Measurements from ENCODE around the gene IGFALS.

IGFALS gene

DNA sequence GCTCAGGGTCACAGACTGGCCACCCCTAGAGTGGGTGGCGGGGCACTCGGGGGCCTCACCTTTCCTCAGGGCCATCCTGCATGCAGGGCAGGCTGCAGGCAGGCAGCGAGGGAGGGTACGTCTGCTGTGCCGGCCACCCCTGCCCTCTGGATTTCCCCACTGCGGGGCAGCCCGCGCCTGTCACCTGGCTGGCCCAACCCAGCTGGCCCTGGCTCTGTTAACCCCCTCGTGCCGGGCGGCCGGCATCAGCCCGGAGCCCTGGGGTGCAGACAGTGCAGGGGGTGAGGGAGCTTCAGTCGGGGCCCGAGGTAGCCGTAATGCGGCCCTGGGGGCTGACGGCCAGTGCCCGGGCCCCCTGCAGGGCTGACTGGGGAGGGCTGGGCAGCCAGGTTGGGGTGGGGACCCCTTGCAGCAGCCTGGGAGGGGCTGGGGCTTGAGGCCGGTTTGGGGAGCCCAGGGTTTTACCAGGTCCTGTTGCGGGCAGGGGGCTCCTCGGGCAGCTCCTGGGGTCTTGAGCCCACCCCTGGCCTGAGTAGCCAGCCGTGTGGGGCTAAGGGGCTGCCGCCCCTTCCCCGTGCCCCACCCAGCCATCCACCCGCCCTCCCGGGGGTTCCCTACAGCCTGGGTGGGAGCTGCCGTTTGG is at the start of gene IGFALS:
IGFALS (minus strand) TSS at position 128 of the 643 bp plus-strand sequence; CDS start at position 75, 53 bp downstream.
- no peak for DNase-seq (ENCODE audit: low read depth in 4 of 4, low spot score in 1 of 4)

DNA sequence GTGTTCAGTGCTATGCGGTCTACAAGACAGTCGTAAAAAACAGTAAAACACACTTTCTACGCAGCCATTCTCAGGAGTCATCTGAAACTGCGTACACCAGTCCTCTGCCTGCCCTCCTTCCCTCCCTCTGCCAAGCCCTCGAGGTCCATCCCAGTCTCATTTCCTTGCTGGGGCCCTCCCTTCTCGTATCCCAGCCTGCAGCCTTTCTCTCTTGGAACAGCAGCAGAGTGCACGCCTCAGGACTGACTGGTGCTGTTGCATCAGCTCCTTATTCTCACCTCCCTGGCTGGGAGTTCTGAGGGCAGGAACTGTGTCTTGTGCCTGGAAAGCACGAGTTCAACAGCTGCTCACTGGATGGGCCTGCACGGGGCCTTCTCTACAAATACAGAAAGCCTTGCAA is 46.0 kb upstream of the IGFALS start:
- DNase-seq (ENCODE audit: low read depth in 4 of 4, low spot score in 1 of 4): no peak

DNA sequence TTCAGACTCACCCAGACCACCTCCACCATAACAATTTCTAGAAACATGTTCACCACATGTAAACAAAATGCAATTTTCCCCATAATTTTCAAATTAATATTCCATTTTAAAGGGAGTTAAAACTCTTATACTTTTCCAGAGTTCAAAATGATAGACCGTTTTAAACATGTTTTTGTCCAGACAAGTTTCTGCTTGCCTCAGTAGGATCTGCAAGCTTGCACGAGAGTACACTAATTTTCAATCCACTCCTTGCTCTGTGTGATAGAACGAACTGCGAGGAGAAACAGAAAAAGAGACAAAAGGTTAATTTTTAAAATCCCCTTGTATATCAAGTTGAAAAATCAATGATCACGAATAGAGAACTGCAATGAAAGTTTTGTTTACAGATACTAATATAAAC is 40.6 kb upstream of the IGFALS start:
- no peak for DNase-seq (ENCODE audit: low read depth in 4 of 4, low spot score in 1 of 4)

DNA sequence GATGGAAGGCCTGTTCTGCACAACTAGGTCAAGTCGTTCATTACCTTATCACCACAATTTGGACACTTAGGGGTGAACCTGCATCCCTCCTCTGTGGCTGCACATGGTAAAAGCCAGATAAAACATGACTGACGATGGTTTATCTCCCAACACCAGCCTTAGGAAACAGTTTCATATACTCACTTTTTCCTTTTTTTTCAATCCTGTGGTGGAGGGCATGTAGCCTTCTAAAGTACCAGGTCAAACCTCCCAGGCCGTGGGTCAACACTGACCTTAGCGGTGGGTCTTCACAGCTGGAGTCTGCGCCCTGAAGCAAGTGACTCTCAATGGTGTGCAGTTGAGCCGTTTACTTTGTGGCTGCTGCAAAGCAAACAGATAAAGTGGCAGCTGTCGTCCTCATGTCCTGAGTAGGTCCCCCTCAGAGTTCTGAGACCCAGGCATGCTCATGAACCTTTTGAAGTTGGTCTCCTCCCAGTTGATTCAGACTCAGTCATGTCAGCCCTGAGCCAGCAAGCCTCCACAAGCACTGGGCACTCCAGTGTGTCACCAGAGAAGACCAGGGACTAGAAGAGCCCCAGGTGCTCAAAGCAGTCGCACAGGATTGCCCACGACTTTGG is 39.4 kb upstream of the IGFALS start:
- DNase-seq (ENCODE audit: low read depth in 4 of 4, low spot score in 1 of 4): no peak

DNA sequence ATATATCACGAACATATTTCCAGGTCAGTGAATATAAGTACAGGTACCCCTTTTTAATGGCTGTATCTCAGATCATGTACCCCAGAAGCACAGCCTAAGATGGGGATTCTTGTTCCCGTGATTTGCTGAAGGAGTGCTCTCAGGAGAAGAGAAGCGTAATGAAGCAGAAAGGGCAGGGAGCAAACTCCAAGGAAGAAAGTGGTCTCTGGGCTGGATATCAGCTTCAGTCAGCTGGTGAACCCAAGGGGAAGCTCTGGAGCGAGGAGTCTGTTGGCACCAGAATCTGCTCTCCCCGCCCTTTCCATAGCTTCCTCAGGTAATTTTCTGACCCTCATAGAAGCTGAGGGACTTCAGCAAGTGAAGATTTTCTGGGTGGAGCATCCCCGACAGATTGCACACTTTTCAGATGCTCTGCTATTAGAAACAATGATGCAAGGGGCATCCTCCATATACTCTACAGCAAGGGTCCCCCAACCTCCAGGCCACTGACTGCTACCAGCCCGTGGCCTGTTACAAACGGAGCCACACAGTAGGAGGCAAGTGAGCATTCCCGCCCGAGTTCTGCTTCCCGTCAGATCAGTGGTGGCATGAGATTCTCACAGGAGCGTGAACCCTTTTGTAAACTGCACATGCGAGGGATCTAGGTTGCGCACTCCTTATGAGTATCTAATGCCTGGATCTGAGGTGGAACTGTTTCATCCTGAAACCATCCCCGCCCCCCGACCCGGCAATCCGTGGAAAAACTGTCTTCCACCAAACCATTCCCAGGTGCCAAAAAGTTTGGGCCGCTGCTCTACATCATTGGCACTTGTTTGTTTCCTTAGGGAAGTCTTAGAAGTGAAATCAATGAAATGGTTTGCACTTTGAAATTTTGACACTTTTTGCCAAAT is 37.9 kb upstream of the IGFALS start:
- DNase-seq (ENCODE audit: low read depth in 4 of 4, low spot score in 1 of 4): no peak

DNA sequence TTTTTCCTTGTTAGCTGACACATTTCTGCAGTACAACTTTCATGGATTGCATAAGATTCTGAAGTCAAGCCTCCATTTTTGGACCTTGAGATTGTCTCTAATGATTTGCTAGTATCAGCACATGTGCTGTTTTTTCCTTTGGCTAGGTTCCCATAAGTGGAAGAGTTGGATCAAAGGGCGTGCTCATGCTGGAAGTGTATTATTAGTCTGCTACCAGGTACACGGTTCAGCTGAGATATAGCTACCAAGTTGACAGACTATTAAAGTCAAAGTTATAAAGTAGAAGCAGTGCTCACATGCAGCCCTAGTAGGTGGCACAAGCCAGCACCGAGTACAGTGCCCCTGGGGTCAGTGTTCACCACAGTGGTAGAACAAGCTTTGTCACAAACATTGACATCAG is 36.7 kb upstream of the IGFALS start:
- no peak for DNase-seq (ENCODE audit: low read depth in 4 of 4, low spot score in 1 of 4)

DNA sequence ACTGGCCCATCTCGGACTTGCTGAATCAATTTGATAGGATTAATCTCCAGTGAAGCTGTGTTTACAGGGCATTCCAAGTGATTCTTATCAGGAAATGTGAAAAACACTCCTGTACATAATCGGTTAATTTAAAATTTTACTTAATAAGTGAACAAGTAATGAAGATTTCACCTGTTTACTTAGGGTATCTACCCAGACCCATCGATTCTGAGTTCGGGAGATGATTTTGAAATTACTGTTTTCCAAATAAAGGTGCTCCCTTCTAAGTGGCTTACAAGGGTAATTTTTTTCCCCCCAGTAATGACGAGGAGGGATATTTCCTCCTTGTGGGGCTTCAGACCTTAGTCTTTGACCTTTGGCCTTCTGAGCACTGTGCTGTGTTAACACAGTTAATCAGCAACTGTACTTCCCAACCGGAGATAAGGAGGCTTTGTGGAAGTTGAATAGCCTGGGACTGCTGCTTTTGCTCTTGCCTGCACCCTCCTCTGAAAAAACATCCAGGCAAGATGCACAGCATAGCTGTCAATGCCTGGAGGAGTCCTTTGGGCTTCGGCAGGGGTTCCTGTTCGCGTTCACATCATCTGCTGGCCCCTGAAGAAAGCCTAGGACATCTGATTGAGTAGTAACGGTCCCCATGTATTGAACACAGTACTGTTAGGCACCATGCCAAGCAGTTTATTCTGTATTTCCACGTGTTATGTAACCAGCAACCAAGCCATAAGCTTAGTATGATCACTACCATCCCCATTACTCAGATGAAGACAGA is 35.3 kb upstream of the IGFALS start:
- DNase-seq (ENCODE audit: low read depth in 4 of 4, low spot score in 1 of 4): no peak

DNA sequence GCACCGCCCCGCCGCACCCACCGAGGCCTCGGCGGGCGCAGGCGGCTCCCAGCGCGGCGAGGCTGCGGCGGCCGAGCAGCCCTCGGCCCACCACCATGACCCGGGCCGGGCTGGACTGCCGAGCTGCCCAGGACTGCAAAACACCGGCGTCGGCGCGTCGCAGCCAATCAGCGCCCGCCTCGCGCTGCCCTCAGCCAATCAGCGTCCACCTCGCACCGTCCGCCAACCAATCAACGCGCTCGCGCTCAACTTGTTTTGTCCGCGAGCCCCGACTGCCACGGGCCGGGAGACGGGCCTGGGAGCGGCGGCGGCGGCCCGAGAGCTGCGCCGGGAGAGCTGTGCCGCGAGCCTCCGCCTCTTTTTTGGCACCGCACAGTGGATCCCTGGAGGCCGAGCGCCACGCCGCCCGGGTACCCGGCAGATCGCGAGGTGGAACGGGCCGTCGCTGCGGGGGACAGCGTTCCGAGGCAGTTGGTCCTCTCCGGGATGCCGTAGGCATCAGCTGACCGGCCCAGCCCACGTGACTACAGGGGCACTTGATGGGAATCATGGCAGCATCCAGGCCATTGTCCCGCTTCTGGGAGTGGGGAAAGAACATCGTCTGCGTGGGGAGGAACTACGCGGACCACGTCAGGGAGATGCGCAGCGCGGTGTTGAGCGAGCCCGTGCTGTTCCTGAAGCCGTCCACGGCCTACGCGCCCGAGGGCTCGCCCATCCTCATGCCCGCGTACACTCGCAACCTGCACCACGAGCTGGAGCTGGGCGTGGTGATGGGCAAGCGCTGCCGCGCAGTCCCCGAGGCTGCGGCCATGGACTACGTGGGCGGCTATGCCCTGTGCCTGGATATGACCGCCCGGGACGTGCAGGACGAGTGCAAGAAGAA is 33.4 kb upstream of the IGFALS start, which contains the start of the genes FAHD1 and HAGH:
FAHD1 (plus strand) TSS at position 516 of the 883 bp plus-strand sequence; CDS start at position 549, 33 bp downstream.
HAGH (minus strand) TSS at position 135 of the 883 bp plus-strand sequence; CDS start at position 97, 38 bp downstream.
- peak; percentile 71 to 88 (median 80) for DNase-seq (ENCODE audit: low read depth in 4 of 4, low spot score in 1 of 4)

DNA sequence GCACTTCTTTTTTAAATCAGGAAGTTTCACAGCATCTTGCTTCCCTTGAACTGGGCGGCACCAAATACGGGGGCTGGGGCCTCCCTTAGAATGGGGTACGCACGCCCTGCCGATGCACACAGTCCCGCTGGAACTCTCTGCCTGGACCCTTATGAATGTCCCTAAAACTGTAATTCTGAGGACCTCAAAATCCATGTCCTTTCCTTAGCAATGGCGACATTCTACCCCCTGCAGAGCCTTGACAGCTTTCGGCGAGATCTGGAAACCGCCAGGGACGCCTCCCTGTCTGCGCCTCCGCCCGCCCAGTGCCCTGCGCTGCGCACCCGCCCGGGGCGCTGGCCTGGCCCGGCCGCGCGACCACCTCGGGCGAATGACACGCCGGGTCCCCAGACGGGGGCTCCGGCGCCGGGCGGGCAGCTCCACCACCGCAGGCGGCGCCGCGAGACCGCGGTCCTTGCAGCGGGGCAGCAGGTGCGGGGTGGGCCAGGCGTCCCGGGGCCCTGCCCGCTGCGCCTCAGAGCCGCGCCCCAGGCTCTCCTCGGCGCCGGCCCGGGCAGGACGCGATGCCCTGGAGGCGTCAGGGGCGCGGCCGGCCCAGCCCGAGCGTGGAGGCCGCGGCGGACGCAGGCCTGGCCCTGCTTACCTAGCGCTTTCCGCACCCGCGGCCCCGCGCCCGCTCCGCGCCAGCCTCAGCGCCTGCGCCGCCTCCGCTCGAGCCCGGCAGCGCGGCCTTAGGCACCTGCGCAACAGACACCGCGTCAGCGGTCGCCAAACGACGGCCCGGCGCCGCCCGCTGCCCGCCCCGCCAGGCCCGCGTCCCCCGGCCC is 32.6 kb upstream of the IGFALS start:
- peak; percentile 11 to 59 (median 47) for DNase-seq (ENCODE audit: low read depth in 4 of 4, low spot score in 1 of 4)

DNA sequence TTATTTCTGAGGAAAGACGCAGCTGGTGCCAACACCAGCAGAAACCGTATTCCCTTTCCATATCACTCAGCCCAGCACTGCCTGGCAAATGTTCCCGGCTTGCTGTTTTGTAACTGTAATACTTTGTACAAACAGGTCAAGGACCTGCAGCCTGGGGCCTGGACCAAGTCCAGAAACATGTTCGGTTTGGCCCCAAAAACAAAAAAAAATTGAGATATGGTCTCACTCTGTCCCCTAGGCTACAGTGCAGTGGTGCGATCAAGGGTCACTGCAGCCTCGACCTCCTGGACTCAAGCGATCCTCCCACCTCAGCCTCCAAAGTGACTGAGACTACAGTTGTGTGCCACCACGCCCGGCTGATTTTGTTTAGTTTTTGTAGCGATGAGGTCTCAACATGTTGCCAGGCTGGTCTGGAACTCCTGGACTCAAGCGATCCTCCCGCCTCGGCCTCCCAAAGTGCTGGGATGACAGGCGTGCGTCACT is 31.9 kb upstream of the IGFALS start:
- DNase-seq (ENCODE audit: low read depth in 4 of 4, low spot score in 1 of 4): no peak

DNA sequence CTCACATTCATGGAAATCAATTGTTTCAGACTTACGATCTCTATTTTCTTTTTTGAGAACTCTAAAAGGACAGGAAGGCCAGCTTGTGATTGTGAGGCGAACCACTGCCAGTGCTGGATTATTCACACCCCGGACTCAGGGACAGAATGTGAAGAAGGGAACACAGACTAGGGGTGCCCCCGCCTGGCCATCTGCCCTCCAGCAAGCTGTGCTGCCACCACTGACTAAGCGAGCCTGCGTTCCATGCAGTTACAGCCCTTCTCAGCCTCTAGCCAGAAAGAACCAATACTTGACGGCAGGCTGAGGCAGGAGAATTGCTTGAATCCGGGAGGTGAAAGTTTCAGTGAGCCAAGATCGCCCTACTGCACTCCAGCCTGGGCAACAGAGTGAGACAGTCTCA is 30.3 kb upstream of the IGFALS start:
- DNase-seq (ENCODE audit: low read depth in 4 of 4, low spot score in 1 of 4): no peak

DNA sequence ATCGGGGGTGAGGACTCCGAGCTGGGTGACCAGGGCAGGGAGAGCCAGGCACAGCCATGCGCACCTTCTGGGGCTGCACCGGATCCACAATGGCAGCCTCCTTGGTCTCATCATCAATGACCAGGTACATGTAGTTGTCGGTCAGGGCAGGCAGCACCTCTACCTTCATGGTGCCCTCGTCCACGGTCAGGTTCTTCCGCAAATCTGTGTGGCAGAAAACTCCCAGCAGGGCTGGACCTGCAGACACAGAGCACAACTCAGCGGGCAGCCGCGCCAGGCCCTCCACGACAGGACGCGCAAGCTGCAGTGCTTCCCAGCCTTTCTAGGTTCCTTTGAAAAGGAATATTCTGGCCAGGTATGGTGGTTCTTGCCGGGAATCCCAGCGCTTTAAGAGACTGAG is 29.3 kb upstream of the IGFALS start:
- no peak for DNase-seq (ENCODE audit: low read depth in 4 of 4, low spot score in 1 of 4)

DNA sequence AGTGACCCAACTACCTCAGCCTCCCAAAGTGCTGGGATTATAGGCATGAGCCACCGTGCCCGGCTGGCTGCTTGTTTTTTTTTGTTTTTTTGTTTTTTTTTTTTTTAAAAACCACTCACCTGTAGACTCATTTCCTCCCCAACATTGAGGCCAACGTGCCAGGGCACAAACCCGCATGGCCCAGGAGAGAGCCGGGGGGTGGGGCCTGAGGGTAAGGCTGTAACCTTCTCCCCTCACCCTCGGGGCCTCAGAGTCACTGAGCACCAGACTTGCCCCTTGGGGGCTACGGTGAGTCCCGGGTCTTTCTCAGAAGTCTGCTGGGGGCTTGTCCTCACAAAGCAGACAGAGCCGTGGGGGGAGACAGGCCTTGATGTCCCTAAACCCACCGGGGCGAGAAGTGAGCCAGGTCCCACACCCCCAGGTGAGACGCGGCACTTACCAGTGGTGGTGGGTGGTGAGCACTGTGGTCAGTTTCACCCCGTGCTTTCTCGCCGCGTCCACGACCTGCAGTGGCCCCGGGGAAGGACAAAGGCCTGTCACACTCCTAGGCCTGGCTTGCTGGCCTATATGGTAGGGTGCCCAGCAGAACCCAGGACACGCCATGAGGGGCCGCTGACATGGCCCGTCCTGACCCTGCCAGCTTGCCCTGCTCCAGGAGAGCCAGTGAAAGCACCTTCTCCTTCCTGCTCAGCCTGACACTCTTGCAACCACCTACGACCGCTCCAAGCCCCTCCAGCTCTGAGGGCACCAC is 28.5 kb upstream of the IGFALS start:
- DNase-seq (ENCODE audit: low read depth in 4 of 4, low spot score in 1 of 4): no peak

DNA sequence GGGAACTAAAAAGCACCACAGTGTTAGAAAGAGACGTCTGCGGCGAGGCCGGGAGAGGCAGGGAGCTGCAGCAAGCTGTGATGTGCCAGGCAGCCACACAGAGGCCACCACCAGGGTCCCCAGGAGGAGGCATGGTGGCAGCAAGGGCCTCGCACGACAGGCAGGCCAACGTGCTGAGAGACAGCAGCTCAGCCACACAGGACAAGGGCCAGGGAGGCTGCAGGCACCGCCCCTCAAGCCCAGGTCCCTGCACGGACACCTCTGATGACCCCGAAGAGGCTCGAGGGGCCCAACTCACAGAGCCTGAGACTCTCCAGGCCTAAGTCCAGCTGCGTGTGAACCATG is 27.4 kb upstream of the IGFALS start:
- DNase-seq (ENCODE audit: low read depth in 4 of 4, low spot score in 1 of 4): no peak

DNA sequence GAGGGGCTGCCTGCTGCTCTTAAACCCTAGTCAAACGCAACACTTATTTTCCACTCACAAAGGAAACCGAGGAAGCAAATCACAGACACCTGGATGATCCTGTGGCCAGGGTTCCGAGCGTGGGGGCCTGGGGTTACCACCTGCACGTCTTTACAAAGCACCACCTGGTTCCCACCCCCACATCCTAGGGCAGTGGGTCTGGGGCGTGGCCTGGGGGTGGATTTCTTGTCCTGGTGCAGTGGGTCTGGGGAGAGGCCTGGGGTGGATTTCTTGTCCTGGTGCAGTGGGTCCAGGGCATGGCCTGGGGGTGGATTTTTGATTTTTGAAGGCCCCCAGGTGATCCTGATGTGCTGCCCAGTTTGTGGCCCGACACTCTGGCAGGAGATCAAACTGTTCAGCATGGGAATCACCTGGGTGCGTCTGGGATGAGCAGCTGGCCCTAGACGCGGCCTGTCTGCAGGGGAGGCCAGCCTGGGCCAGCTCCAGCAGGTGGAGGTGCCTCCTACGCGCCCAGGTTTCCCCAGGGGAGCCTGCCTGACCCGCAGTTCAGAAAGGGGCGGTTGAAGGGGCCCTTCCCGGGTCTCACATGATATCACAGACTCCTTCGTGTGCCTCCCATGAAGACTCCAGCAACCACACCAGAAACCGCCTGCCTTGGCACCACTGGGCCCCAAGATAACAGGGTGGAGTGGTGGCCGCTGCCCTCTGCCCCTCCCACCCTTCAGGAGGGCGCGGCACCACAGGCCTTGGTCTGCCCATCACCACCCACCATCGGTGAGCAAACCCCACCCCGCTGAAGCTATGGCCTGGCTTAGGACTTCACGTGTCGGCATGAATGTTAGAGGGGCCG is 26.8 kb upstream of the IGFALS start:
- DNase-seq (ENCODE audit: low read depth in 4 of 4, low spot score in 1 of 4): no peak

DNA sequence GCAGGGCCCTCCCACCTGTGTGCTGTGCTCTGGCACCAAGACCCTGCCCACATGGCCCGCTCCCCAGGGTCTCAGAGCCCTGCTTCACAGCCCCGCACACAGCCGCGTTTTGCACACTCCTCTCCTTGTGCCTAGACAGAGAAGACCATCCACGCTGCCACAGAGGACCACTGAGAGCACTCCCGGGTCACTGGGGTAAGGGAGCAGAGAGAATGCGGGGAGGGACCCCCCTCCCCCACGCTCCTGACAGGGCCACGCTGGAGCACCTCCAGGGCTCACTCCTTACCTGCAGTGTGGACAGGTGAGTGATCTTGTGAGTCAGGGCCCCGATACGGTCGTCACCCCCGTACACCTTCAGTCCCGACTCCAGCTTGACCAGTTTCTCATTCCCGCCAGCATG is 26.1 kb upstream of the IGFALS start:
- DNase-seq (ENCODE audit: low read depth in 4 of 4, low spot score in 1 of 4): no peak

DNA sequence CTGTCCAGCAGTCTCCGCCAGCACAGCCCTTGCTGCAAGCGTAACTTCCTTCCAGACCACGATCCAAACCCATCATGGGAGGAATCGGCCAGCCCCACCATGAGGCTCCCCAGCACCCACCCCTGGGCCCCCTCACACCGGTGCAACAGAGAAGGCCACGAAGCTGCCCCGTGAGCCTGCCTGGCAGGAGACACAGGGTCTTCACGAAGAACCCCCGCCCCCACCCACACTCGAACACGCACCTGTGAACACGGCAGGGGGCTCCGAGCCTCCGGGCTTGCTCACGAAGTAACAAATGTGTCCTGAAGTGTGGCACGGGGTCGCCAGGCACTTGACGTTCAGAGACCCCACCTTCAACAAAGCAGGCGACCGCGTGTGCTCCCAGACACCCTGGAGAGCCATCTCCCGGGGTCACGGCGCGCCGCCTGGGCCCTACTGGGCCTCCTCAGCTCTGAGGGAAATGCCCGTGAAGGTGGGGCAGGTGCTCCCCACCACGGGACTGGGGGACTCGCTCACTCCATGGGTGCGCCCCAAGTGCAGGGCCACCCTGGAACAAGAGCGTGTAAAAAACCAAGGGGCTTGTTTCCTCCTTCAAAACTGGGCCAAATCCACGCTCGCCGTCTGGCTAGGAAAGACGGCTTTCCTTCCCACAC is 25.5 kb upstream of the IGFALS start:
- DNase-seq (ENCODE audit: low read depth in 4 of 4, low spot score in 1 of 4): no peak

Data from stimulated activated CD4-positive, alpha-beta T cell treated with anti-CD3 and anti-CD28 coated beads, Interleukin-1b, Interleukin-23, amount 100 ng/mL, for 24 hours (primary cell).